ENCODE results near the gene SCP2. TPM values are rescaled to one million over a fixed set of nuclear protein-coding genes. Genes with fewer than 3 reads are reported as not detected.
A peak's percentile ranks its signal among the peaks of the same experiment; 100 is the strongest.

The SCP2 gene
- total RNA-seq, 3 donors from 2014 or later = 228 to 272 (median 267) TPM

GRCh38 chr1:52920791-52921291 lies 6.2 kb upstream of the SCP2 start:
- no peak for TF ChIP-seq CTCF (IDR thresholded peaks at IDR 0.05)
- Histone ChIP-seq H3K9me3 (no peaks in the 10 kb centered on the region), H3K36me3 (ENCODE audit: low read depth) (no peaks in the 10 kb centered on the region), H3K4me1 (ENCODE audit: low read depth) (peaks cover 12% of the 10 kb centered on the region), H3K4me3 (peak overlapping the region; percentile 54)
- DNase-seq (peak in 2 of 3 donors; percentile 47 to 64), ATAC-seq (peak; percentile 76)
- intact Hi-C loops (cut with DNase I, micrococcal nuclease) = no loop called here

- DNase-seq (no peak), ATAC-seq (no peak)
- no peak for TF ChIP-seq CTCF (IDR thresholded peaks at IDR 0.05)
- no peaks in the 10 kb centered on the region for H3K36me3 ChIP-seq (ENCODE audit: low read depth)
- no peak overlapping the region for H3K4me3 ChIP-seq
- H3K4me1 ChIP-seq (ENCODE audit: low read depth) = peaks cover 8% of the 10 kb centered on the region
- no peaks in the 10 kb centered on the region for H3K9me3 ChIP-seq
- intact Hi-C loops (cut with DNase I, micrococcal nuclease) = no loop called here
These were observed 1.5 kb upstream of the SCP2 start for GRCh38 chr1:52925571-52926005.

GRCh38 chr1:52926864-52927211 lies 238 bp upstream of the SCP2 start:
- TF ChIP-seq CTCF (IDR thresholded peaks at IDR 0.05) = no peak
- intact Hi-C loops (cut with DNase I, micrococcal nuclease) = no loop called here
- ATAC-seq (no peak), DNase-seq (no peak)
- no peaks in the 10 kb centered on the region for H3K9me3 ChIP-seq
- peaks cover 5% of the 10 kb centered on the region for H3K4me1 ChIP-seq (ENCODE audit: low read depth)
- peak overlapping the region; percentile 55 for H3K4me3 ChIP-seq
- H3K36me3 ChIP-seq (ENCODE audit: low read depth) = no peaks in the 10 kb centered on the region

- intact Hi-C loops (cut with DNase I, micrococcal nuclease) = no loop called here
- peak; percentile 59 for ATAC-seq
- no peak for DNase-seq
These were observed 934 bp downstream of the SCP2 start for GRCh38 chr1:52928015-52928404.

GRCh38 chr1:52929019-52929418 lies 1.9 kb downstream of the SCP2 start:
- Histone ChIP-seq H3K9me3 (no peaks in the 10 kb centered on the region), H3K4me1 (ENCODE audit: low read depth) (peaks cover 5% of the 10 kb centered on the region), H3K36me3 (ENCODE audit: low read depth) (no peaks in the 10 kb centered on the region), H3K4me3 (no peak overlapping the region)
- intact Hi-C loops (cut with DNase I, micrococcal nuclease) = no loop called here
- TF ChIP-seq CTCF (IDR thresholded peaks at IDR 0.05) = no peak
- DNase-seq = no peak
- no peak for ATAC-seq

More at GRCh38 chr1:52928015-52928404, 934 bp downstream of the SCP2 start:
- no peak for TF ChIP-seq CTCF (IDR thresholded peaks at IDR 0.05)
- peak overlapping the region; percentile 55 for H3K4me3 ChIP-seq
- peaks cover 5% of the 10 kb centered on the region for H3K4me1 ChIP-seq (ENCODE audit: low read depth)
- H3K9me3 ChIP-seq = no peaks in the 10 kb centered on the region
- no peaks in the 10 kb centered on the region for H3K36me3 ChIP-seq (ENCODE audit: low read depth)
